Measurements from ENCODE around the gene F2.

DNA sequence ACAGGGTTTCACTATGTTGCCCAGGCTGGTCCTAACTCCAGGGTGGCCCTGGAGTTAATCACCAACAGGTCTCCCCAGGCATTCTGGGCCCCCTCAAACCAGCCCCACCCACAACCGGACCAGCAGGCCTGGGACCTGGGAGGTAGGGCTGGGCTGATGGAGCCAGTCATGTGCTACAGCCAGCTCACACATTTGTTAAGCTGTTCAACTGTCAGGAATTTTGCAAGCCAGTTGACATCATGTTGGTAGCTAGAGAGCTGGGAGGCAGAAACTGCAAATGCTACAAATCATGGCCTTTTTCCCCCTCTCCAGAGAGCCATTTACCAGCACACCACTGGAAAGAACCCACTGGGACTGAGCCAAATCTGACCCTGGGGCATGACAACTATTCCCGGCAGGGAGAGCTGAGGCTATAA lies 25.4 kb upstream of the F2 start:
- TF ChIP-seq, protein P1, sequence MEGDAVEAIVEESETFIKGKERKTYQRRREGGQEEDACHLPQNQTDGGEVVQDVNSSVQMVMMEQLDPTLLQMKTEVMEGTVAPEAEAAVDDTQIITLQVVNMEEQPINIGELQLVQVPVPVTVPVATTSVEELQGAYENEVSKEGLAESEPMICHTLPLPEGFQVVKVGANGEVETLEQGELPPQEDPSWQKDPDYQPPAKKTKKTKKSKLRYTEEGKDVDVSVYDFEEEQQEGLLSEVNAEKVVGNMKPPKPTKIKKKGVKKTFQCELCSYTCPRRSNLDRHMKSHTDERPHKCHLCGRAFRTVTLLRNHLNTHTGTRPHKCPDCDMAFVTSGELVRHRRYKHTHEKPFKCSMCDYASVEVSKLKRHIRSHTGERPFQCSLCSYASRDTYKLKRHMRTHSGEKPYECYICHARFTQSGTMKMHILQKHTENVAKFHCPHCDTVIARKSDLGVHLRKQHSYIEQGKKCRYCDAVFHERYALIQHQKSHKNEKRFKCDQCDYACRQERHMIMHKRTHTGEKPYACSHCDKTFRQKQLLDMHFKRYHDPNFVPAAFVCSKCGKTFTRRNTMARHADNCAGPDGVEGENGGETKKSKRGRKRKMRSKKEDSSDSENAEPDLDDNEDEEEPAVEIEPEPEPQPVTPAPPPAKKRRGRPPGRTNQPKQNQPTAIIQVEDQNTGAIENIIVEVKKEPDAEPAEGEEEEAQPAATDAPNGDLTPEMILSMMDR (IDR thresholded peaks at IDR 0.05), result no peak
- no peak for TF ChIP-seq POLR2A (IDR thresholded peaks at IDR 0.05)
